Measurements from ENCODE around the gene EPX. TPM values are rescaled to one million over a fixed set of nuclear protein-coding genes. Genes with fewer than 3 reads are reported as not detected.
A peak's percentile ranks its signal among the peaks of the same experiment; 100 is the strongest.

EPX gene
- total and polyA plus RNA-seq, 2 experiments from 2014 or later, result not detected

GRCh38 chr17:58208344-58208743, 15.8 kb downstream of the EPX start:
- H3K9me3 ChIP-seq (ENCODE audit: low read depth), result no peaks in the 10 kb centered on the region
- DNase-seq (ENCODE audit: low spot score), result no peak
- H3K79me2 ChIP-seq, result no peaks in the 10 kb centered on the region
- no peak overlapping the region for H3K4me3 ChIP-seq
- no peaks in the 10 kb centered on the region for H3K4me1 ChIP-seq (ENCODE audit: insufficient read depth)
- TF ChIP-seq, protein P1, sequence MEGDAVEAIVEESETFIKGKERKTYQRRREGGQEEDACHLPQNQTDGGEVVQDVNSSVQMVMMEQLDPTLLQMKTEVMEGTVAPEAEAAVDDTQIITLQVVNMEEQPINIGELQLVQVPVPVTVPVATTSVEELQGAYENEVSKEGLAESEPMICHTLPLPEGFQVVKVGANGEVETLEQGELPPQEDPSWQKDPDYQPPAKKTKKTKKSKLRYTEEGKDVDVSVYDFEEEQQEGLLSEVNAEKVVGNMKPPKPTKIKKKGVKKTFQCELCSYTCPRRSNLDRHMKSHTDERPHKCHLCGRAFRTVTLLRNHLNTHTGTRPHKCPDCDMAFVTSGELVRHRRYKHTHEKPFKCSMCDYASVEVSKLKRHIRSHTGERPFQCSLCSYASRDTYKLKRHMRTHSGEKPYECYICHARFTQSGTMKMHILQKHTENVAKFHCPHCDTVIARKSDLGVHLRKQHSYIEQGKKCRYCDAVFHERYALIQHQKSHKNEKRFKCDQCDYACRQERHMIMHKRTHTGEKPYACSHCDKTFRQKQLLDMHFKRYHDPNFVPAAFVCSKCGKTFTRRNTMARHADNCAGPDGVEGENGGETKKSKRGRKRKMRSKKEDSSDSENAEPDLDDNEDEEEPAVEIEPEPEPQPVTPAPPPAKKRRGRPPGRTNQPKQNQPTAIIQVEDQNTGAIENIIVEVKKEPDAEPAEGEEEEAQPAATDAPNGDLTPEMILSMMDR (IDR thresholded peaks at IDR 0.05; ENCODE audit: poor library complexity), result no peak
- TF ChIP-seq EZH2phosphoT487 (IDR thresholded peaks at IDR 0.05; ENCODE audit: low read depth, severe bottlenecking, unreplicated experiment), result no peak
- no peak for TF ChIP-seq EZH2 (IDR thresholded peaks at IDR 0.05; ENCODE audit: borderline replicate concordance)
- H3K9me2 ChIP-seq (replicated peaks; ENCODE audit: insufficient read depth), result no peaks in the 10 kb centered on the region
- 87% methylated on average over 5 of the region's 5 CpGs for WGBS (ENCODE audit: low lambda C conversion rate, missing lambda C conversion rate)
- H3K27me3 ChIP-seq, result no peaks in the 10 kb centered on the region
- no peaks in the 10 kb centered on the region for H4K20me1 ChIP-seq (ENCODE audit: insufficient read depth, poor library complexity, severe bottlenecking)
- no peak overlapping the region for H3K4me2 ChIP-seq
- no peak overlapping the region for H2AFZ ChIP-seq
- H3K27ac ChIP-seq, result peak overlapping the region; percentile 91
- H3K36me3 ChIP-seq (replicated peaks; ENCODE audit: insufficient read depth, low read depth), result no peaks in the 10 kb centered on the region

- TF ChIP-seq EZH2 (IDR thresholded peaks at IDR 0.05; ENCODE audit: borderline replicate concordance) (no peak), EZH2phosphoT487 (IDR thresholded peaks at IDR 0.05; ENCODE audit: low read depth, severe bottlenecking, unreplicated experiment) (no peak)
- TF ChIP-seq, protein P1 (IDR thresholded peaks at IDR 0.05; ENCODE audit: poor library complexity), result no peak
- Histone ChIP-seq H3K4me1 (ENCODE audit: insufficient read depth) (no peaks in the 10 kb centered on the region), H4K20me1 (ENCODE audit: insufficient read depth, poor library complexity, severe bottlenecking) (no peaks in the 10 kb centered on the region), H3K27me3 (no peaks in the 10 kb centered on the region), H3K79me2 (no peaks in the 10 kb centered on the region), H3K4me2 (no peak overlapping the region), H3K4me3 (no peak overlapping the region), H3K27ac (no peak overlapping the region), H3K9me3 (ENCODE audit: low read depth) (no peaks in the 10 kb centered on the region), H3K9me2 (replicated peaks; ENCODE audit: insufficient read depth) (no peaks in the 10 kb centered on the region), H3K36me3 (replicated peaks; ENCODE audit: insufficient read depth, low read depth) (no peaks in the 10 kb centered on the region), H2AFZ (no peak overlapping the region)
- 77% methylated on average over 5 of the region's 5 CpGs for WGBS (ENCODE audit: low lambda C conversion rate, missing lambda C conversion rate)
- DNase-seq (ENCODE audit: low spot score), result no peak
Measured at GRCh38 chr17:58210922-58211321, 18.4 kb downstream of the EPX start.

DNA sequence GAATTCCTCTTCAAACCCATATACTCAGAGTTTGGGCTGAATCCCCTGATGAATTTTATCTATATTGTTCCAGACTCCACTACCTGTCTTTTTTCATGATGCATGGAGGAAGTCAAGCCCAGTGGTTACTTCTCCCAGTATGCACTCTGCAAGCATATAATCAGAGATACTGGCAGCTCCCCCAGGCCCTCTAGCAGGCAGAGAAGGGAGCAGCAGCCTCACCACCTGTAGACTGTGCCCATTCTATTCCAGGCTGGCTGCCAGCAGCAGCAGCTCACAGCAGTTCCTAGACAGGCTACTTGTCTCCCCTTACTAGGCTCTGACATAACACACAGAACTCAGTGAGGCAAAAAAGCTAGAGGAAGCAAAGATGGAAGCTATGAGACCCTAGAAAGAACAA, 23.2 kb downstream of the EPX start:
- TF ChIP-seq EZH2 (IDR thresholded peaks at IDR 0.05; ENCODE audit: borderline replicate concordance) (no peak), EZH2phosphoT487 (IDR thresholded peaks at IDR 0.05; ENCODE audit: low read depth, severe bottlenecking, unreplicated experiment) (no peak)
- TF ChIP-seq, protein P1 (IDR thresholded peaks at IDR 0.05; ENCODE audit: poor library complexity), result no peak
- Histone ChIP-seq H3K4me1 (ENCODE audit: insufficient read depth) (no peaks in the 10 kb centered on the region), H3K79me2 (no peaks in the 10 kb centered on the region), H4K20me1 (ENCODE audit: insufficient read depth, poor library complexity, severe bottlenecking) (no peaks in the 10 kb centered on the region), H3K4me2 (no peak overlapping the region), H3K27me3 (no peaks in the 10 kb centered on the region), H3K9me2 (replicated peaks; ENCODE audit: insufficient read depth) (no peaks in the 10 kb centered on the region), H3K9me3 (ENCODE audit: low read depth) (no peaks in the 10 kb centered on the region), H2AFZ (no peak overlapping the region), H3K27ac (no peak overlapping the region), H3K36me3 (replicated peaks; ENCODE audit: insufficient read depth, low read depth) (no peaks in the 10 kb centered on the region), H3K4me3 (no peak overlapping the region)
- DNase-seq (ENCODE audit: low spot score), result no peak

- H3K9me2 ChIP-seq (replicated peaks; ENCODE audit: insufficient read depth), result no peaks in the 10 kb centered on the region
- no peak overlapping the region for H3K4me2 ChIP-seq
- no peaks in the 10 kb centered on the region for H3K36me3 ChIP-seq (replicated peaks; ENCODE audit: insufficient read depth, low read depth)
- H3K4me1 ChIP-seq (ENCODE audit: insufficient read depth), result no peaks in the 10 kb centered on the region
- WGBS (ENCODE audit: low lambda C conversion rate, missing lambda C conversion rate), result 87% methylated on average over 3 of the region's 3 CpGs
- no peak overlapping the region for H3K27ac ChIP-seq
- H3K27me3 ChIP-seq, result no peaks in the 10 kb centered on the region
- H3K9me3 ChIP-seq (ENCODE audit: low read depth), result no peaks in the 10 kb centered on the region
- H4K20me1 ChIP-seq (ENCODE audit: insufficient read depth, poor library complexity, severe bottlenecking), result no peaks in the 10 kb centered on the region
- no peaks in the 10 kb centered on the region for H3K79me2 ChIP-seq
- DNase-seq (ENCODE audit: low spot score), result no peak
- H3K4me3 ChIP-seq, result no peak overlapping the region
- H2AFZ ChIP-seq, result no peak overlapping the region
- TF ChIP-seq, protein P1 (IDR thresholded peaks at IDR 0.05; ENCODE audit: poor library complexity), result no peak
- TF ChIP-seq EZH2 (IDR thresholded peaks at IDR 0.05; ENCODE audit: borderline replicate concordance) (no peak), EZH2phosphoT487 (IDR thresholded peaks at IDR 0.05; ENCODE audit: low read depth, severe bottlenecking, unreplicated experiment) (no peak)
Measured at GRCh38 chr17:58217766-58218165, 25.2 kb downstream of the EPX start.

All from hepatocyte (in vitro differentiated cells).